Adrenal gland (tissue), 12 donors: Measurements from ENCODE around the gene HLA-DRA. TPM values are rescaled to one million over a fixed set of nuclear protein-coding genes. Genes with fewer than 3 reads are reported as not detected.

Experiments
- DNase-seq, 7 donors: peaks; one replicate each; pipeline ENCODE4 v3.0.0-alpha.2; 2019 to 2020
- H3K27ac ChIP-seq, 5 donors: fragments of 200-600 bp; sonication (generic) in 4 of 5; 1 replicate in 3 of 5; 2 replicates in 2 of 5; pipeline versions ENCODE4 v1.5.1 to v1.8.0; 2016 to 2020; ENCODE audit warnings: mild to moderate bottlenecking in 1 of 5
- H3K27me3 ChIP-seq: fragments of 200-600 bp; 2 replicates; pipeline ENCODE4 v1.8.0; 2021
- H3K36me3 ChIP-seq, 2 donors: fragments of 200-600 bp; replicated peaks in 1 of 2; 1 replicate in 1 of 2; 2 replicates in 1 of 2; pipeline versions ENCODE4 v1.5.1 to v1.8.0; 2018 to 2022
- H3K4me1 ChIP-seq, 2 donors: fragments of 200-600 bp; replicated peaks in 1 of 2; 1 replicate in 1 of 2; 2 replicates in 1 of 2; pipeline versions ENCODE4 v1.5.1 to v1.8.0; 2018 to 2021
- H3K4me3 ChIP-seq, 4 donors: fragments of 200-600 bp; sonication (generic) in 3 of 4; one replicate each; pipeline ENCODE4 v1.5.1; 2016 to 2018
- H3K9me3 ChIP-seq, 3 donors: fragments of 200-600 bp; sonication (generic) in 1 of 3; replicated peaks in 1 of 3; 1 replicate in 2 of 3; 2 replicates in 1 of 3; pipeline versions ENCODE4 v1.5.1 to v1.8.0; 2016 to 2021
- POLR2A ChIP-seq, 2 donors: fragments of 450-650 bp; IDR thresholded peaks; one replicate each; pipeline ENCODE4 v1.6.1; 2017; ENCODE audit warnings: antibody characterized with exemption in 2 of 2, mild to moderate bottlenecking in 2 of 2, moderate library complexity in 1 of 2
- WGBS, 4 donors: extraction: QIAGEN DNeasy Blood & Tissue Kit in 2 of 4; methylation state at CpG; one replicate each; pipeline versions ENCODE4 v1.1.5 to v1.1.7; 2013 to 2017; 5-methylcytosine and 5-hydroxymethylcytosine counted together
- intact Hi-C, 2 donors: fragments of 100-400 bp; cut with DNase I; formaldehyde crosslinking; loops; one replicate each; pipeline versions ENCODE4 v1.14.1 to v1.15.0; 2022 to 2023
- polyA plus RNA-seq, 3 donors: library from polyadenylated mRNA; stranded (reverse); fragments of 200-250 nt in 2 of 3; fragments of 350-450 nt in 1 of 3; fragmentation: Illumina TruSeq in 1 of 3; extraction: RNeasy Lipid Tissue Mini Kit (QIAGEN cat#74804) in 1 of 3; gene quantifications; one replicate each; pipeline ENCODE4 v1.2.3, GENCODE V29; 2013 to 2014
- total RNA-seq, 9 donors: library from RNA; depleted of rRNA in 4 of 9; stranded (reverse); fragments of >200 nt in 4 of 9; fragments of 120-200 nt in 1 of 9; fragmentation: NEBNext Ultra II Directional in 1 of 9; extraction: Animal tissue kit (Norgen Biotek cat#: 25700) in 1 of 9; gene quantifications; one replicate each; pipeline versions ENCODE4 v1.1.0 to v1.2.4, GENCODE V29; 2013 to 2023
- TF ChIP-seq, protein P1 (sequence below), 6 experiments: fragments of 450-650 bp in 4 of 6; fragments of 200-600 bp in 2 of 6; sonication (generic) in 1 of 6; IDR thresholded peaks; 1 replicate in 5 of 6; 2 replicates in 1 of 6; pipeline versions ENCODE4 v1.5.1 to v1.8.0; 2016 to 2021; ENCODE audit warnings: antibody characterized with exemption in 6 of 6, mild to moderate bottlenecking in 2 of 6, moderate library complexity in 1 of 6
- donor health status: healthy with polysubstance abuse.
- donor health status: Bipolar disorder and iron deficiency.
- donor health status: DM: yes; HTN: yes; CAD: no.
- donor health status: DM: no; HTN: no; CAD: no.
- donor health status: DM: no; HTN: no; CAD: no.
- donor health status: DM: yes; HTN: yes; CAD: no.

HLA-DRA gene
- total and polyA plus RNA-seq, 12 donors, result 36.8 to 1,447 (median 462) TPM

DNA sequence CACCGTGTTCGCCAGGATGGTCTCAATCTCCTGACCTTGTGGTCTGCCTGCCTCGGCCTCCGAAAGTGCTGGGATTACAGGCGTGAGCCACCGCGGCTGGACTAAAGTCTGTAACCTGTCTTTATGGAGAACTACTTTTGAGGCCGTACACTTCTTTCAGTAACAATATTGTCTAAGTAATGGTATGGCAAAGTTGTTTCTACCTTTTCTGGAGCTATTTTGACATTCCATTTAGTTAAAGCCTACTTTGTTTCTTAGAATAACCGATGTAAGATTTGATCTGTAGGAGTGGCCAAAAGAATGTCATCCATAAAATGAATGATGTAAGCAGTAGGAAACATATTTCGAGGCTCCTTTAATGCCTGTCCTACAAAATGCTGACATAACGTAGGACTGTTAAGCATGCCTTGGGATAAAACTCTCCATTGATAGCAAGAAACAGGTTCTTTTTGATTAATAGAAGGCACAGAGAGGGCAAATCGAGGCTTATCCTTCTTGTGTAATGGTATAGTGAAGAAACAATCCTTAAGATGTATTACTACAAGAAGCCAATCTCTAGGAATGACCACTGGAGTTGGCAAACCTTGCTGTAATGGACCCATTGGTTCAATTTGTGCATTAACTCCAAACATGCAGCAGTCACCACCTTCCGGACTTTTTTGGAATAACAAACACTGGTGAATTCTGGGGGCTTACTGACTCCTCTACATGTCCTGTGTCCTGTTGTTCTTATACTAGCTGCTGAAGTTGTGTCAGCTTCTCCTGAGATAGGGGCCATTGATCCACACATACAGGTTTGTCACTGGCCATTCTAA, 35.9 kb downstream of the HLA-DRA start:
- no peaks in the 10 kb centered on the region for H3K36me3 ChIP-seq
- H3K9me3 ChIP-seq, result no peaks in the 10 kb centered on the region
- H3K27ac ChIP-seq, result no peak overlapping the region
- no peaks in the 10 kb centered on the region for H3K4me1 ChIP-seq
- DNase-seq, result no peak
- WGBS, 4 donors, result 74 to 82% (median 78%) methylated on average over 13 of the region's 13 CpGs
- TF ChIP-seq, protein P1, sequence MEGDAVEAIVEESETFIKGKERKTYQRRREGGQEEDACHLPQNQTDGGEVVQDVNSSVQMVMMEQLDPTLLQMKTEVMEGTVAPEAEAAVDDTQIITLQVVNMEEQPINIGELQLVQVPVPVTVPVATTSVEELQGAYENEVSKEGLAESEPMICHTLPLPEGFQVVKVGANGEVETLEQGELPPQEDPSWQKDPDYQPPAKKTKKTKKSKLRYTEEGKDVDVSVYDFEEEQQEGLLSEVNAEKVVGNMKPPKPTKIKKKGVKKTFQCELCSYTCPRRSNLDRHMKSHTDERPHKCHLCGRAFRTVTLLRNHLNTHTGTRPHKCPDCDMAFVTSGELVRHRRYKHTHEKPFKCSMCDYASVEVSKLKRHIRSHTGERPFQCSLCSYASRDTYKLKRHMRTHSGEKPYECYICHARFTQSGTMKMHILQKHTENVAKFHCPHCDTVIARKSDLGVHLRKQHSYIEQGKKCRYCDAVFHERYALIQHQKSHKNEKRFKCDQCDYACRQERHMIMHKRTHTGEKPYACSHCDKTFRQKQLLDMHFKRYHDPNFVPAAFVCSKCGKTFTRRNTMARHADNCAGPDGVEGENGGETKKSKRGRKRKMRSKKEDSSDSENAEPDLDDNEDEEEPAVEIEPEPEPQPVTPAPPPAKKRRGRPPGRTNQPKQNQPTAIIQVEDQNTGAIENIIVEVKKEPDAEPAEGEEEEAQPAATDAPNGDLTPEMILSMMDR (IDR thresholded peaks at IDR 0.05), result no peak
- no peak for TF ChIP-seq POLR2A (IDR thresholded peaks at IDR 0.05)
- no peaks in the 10 kb centered on the region for H3K27me3 ChIP-seq
- H3K4me3 ChIP-seq, result no peak overlapping the region
- intact Hi-C loops, result no loop called here

DNA sequence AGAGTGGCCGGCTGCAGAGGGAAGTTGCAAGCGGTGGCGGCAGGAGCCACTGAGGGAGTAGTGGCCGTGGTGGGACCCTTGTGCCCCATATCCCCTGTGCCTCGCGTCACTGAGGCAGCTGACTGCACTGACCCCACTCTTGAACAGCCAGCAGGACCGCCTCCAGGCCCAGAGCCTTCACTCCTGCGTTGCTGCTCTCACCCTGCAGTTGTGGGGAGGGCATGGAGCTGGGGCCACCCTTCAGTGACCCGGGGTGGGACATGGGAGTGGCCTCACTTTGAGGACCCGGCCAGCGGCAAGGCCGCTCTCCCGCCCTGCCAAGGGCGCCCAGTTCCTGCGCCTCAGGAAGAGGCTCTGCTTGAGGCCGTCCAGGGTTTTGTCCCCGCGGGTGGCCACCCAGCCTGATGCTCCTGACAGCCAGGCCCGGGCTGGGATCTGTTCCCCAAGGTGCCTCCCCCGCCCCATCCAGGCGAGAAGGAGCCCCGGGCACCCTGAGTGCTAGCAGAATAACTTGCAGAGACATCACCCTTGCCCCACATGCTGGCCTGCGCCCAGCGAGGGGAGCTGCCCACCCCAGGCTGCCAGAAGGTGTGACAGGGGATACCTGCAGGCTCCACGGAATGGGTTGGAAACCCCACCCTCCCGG, 44.4 kb downstream of the HLA-DRA start:
- no peaks in the 10 kb centered on the region for H3K36me3 ChIP-seq
- 59 to 75% (median 66%) methylated on average over 12 to 26 of the region's 26 CpGs for WGBS, 4 donors
- intact Hi-C loops, result no loop called here
- no peaks in the 10 kb centered on the region for H3K9me3 ChIP-seq
- H3K4me3 ChIP-seq, result no peak overlapping the region
- no peaks in the 10 kb centered on the region for H3K4me1 ChIP-seq
- no peak for DNase-seq
- H3K27ac ChIP-seq, result no peak overlapping the region
- H3K27me3 ChIP-seq, result no peaks in the 10 kb centered on the region
- no peak for TF ChIP-seq POLR2A (IDR thresholded peaks at IDR 0.05)
- TF ChIP-seq, protein P1 (IDR thresholded peaks at IDR 0.05), result no peak

DNA sequence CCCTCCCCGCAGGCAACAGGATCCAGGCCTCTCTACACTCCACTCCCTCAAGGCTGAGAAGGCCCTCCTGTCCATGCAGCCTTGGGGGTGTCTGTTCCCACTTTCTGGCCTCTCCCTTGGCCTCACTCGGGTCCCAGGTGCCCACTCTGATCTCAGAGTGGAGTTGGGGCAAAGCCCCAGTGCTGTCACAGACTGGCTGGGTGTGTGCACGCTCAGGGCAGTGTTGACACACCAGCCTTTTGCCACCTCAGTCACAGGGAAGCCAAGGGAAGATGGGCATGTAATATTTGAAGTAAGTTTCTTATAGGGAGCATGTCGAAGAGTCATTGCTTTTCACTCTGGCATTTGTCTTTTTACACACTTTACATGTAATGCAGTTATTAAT, 44.9 kb downstream of the HLA-DRA start:
- DNase-seq, result no peak
- WGBS, 4 donors, result 63 to 74% (median 68%) methylated on average over 4 of the region's 4 CpGs
- intact Hi-C loops, result no loop called here

DNA sequence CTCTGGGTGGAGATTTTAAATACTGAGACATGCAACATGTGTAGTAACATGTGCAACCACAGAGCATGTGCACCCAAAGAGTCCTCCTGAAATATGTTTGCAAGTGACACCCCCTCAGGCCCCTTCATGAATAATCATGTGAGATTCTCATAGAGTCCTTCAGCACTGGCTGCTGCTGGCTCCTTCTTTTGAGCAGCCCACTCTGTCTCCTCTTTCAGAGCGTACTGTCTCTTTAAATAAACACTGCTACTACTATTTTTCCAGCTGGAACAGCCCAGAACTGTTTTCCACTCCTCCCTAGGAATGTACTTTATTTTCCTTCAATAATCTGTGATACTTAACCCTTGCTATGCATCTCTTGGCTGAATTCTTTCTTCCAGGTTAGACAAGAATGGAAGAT, 48.4 kb downstream of the HLA-DRA start:
- Histone ChIP-seq H3K9me3 (no peaks in the 10 kb centered on the region), H3K27me3 (no peaks in the 10 kb centered on the region), H3K4me1 (no peaks in the 10 kb centered on the region), H3K4me3 (no peak overlapping the region), H3K27ac (no peak overlapping the region), H3K36me3 (no peaks in the 10 kb centered on the region)
- TF ChIP-seq, protein P1 (IDR thresholded peaks at IDR 0.05), result no peak
- no peak for TF ChIP-seq POLR2A (IDR thresholded peaks at IDR 0.05)
- DNase-seq, result no peak
- intact Hi-C loops, result no loop called here
- WGBS, 4 donors, result 61% methylated on average over 1 of the region's 1 CpG; no CpG with 5 or more reads in 3 of the 4 donors

More for the DNA sequence above, 44.9 kb downstream of the HLA-DRA start:
- Histone ChIP-seq H3K4me1 (no peaks in the 10 kb centered on the region), H3K27ac (no peak overlapping the region), H3K27me3 (no peaks in the 10 kb centered on the region), H3K4me3 (no peak overlapping the region), H3K9me3 (no peaks in the 10 kb centered on the region), H3K36me3 (no peaks in the 10 kb centered on the region)
- TF ChIP-seq POLR2A (IDR thresholded peaks at IDR 0.05), result no peak
- TF ChIP-seq, protein P1 (IDR thresholded peaks at IDR 0.05), result no peak
